ENCODE data around the gene HDDC3.
A peak's percentile ranks its signal among the peaks of the same experiment; 100 is the strongest.
"Not testable (repeated sequence)": the region's sequence is repeated elsewhere in the genome, so short reads cannot be mapped to it uniquely, and the experiment has no call there.

The HDDC3 gene

GRCh38 chr15:90907838-90908507 is 24.4 kb downstream of the HDDC3 start:
- no peak for DNase-seq

GRCh38 chr15:90907051-90907660 is 25.2 kb downstream of the HDDC3 start:
- DNase-seq: no peak

GRCh38 chr15:90906181-90906849 is 26.0 kb downstream of the HDDC3 start:
- DNase-seq: no peak

GRCh38 chr15:90905306-90906180 is 26.8 kb downstream of the HDDC3 start:
- no peak for DNase-seq

GRCh38 chr15:90904746-90905145 is 27.6 kb downstream of the HDDC3 start:
- no peak for DNase-seq

DNA sequence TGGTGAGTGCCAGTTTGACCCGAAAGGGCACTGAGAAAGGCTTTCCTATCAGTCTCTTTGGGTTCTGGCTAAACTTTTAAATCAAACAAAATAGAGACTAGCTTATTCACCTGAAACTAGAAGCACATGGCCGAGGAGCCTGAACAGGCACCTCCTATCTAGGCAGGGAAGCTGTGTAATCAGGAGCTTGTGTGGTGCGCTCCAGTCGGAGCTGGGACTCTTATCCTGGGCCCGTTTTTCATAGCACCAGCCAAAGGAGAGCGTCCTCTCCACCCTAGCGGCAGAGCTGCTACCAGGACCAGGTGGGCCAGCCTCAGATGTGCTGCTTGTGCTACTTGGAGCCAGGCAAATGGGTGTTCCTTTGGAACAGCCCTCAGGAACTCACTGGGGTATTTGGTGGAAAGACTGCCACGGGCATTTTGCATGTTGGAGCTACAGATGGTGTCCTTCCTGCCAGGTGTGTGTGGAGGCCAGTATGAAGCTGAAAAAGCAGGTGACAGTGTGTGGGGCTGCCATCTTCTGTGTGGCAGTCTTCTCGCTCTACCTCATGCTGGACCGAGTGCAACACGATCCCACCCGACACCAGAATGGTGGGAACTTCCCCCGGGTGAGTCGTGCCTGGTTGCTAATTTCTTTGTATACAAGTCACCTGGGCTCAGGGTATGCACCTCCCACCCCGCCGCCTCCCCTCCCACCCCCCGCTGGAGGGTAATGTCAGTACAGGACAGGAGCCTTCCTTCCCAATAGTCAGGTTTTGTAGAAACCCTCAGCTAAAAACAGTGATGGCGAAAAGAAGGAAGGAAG is 28.4 kb downstream of the HDDC3 start:
- DNase-seq: peak; percentile 79

- DNase-seq: peak; percentile 55
Observed at GRCh38 chr15:90902840-90903732, 29.3 kb downstream of the HDDC3 start, which contains the start of gene MAN2A2. Gene MAN2A2 (plus strand): TSS chr15:90903302. CDS start chr15:90904208, 906 bp downstream.

GRCh38 chr15:90902040-90902839 is 30.1 kb downstream of the HDDC3 start:
- peak; percentile 78 for DNase-seq

- peak; percentile 32 for DNase-seq
Observed at GRCh38 chr15:90901175-90902039, 30.9 kb downstream of the HDDC3 start.

GRCh38 chr15:90897131-90897655 is 35.2 kb downstream of the HDDC3 start:
- not testable (repeated sequence) for DNase-seq

- no peak for DNase-seq
Observed at GRCh38 chr15:90895571-90896117, 36.7 kb downstream of the HDDC3 start.

DNA sequence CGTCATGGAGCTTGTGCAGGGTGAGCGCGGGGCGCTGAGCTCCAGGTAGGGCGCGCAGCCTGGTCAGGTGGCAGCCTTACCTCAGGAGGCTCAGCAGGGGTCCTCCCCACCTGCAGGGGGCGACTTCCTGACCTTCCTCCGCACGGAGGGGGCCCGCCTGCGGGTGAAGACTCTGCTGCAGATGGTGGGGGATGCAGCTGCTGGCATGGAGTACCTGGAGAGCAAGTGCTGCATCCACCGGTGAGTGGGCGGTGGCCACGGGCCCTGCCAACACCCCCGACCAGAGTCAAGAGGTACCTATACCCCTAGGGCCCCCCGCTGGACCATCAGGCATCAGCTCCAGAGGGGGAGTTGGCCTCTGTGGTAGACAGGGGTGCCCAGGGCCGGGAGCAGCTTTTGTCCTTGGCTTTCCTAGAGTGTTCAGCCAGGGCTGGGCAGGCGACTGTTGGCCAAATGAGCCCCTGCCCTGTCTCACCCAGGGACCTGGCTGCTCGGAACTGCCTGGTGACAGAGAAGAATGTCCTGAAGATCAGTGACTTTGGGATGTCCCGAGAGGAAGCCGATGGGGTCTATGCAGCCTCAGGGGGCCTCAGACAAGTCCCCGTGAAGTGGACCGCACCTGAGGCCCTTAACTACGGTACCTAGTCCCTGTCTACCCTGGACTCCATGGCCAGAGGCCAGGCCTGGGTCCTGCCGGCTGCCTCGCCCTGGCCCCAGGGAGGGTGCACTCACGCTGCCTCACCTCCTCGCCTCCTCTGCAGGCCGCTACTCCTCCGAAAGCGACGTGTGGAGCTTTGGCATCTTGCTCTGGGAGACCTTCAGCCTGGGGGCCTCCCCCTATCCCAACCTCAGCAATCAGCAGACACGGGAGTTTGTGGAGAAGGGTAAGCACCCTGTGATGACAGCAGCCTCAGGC is 38.9 kb downstream of the HDDC3 start:
- no peak for DNase-seq

DNA sequence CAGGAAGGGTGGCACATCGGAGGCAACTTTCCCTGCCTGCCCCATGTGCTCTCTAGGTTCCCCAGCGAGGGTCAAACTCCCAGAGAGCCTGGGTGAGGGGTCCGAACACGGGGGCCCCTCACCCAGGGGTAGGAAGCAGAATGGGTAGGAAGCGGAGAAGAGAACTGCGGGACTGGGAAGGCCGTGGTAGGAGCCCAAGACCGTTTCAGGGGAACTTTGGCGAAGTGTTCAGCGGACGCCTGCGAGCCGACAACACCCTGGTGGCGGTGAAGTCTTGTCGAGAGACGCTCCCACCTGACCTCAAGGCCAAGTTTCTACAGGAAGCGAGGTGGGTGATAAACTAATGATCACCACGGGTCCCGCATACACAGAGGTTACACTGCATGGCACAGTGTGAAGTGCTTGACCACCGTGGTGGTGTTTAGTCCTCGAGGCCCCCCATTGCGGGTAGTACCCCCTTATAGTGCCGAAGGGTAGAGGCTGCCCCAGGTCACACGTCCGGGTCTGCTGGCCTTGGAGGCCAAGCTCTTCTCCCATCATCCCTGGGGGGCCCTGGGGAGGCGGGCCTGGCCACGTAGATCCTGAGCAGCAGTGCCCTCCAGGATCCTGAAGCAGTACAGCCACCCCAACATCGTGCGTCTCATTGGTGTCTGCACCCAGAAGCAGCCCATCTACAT is 39.7 kb downstream of the HDDC3 start:
- DNase-seq: no peak

DNA sequence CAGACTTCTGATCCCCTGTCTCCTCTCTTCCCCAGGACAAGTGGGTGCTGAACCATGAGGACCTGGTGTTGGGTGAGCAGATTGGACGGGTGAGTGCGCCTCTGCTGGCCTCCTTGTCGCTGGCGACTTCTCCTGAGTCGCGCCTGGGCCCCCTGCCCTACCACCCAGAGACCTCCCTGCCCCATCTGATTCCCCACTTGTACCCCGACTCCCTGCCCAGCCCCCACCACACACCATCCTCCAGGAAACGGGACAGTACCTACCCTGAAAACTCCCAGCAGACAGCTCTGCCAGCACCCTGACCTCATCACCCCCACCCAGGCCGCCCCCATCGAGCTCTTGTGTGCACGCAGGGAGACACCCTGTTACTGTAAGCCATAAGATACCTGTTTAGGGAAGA is 40.3 kb downstream of the HDDC3 start:
- DNase-seq: no peak

DNA sequence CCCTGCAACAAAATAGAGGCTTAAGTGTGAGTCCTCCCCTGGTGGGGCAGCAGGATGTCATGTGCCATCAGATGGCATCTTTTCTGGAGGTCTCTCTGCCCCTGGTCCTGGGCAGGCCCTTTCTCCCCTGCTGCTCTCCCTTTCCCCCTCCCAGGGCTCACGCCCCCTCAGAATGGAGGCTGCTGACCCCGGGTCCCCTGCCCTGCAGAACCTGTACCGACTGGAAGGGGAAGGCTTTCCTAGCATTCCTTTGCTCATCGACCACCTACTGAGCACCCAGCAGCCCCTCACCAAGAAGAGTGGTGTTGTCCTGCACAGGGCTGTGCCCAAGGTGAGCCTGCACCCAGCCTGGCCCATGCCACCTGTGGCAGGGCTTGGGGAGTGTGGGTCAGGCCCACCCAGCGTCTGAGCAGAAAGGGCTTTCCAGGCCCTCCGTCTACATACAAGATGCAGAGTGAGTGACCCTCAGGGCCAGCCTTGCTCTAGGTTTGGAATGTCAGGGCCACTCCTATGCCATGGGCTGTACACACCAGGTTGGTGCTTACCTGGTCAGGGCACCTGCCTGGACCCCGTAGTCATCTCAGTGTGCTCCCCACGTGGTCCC is 40.9 kb downstream of the HDDC3 start:
- no peak for DNase-seq

GRCh38 chr15:90890839-90891238 is 41.5 kb downstream of the HDDC3 start:
- DNase-seq: no peak
